Mesenchymal stem cell (in vitro differentiated cells and primary cell): Measurements from ENCODE around the gene SLC6A12.
A peak's percentile ranks its signal among the peaks of the same experiment; 100 is the strongest.

ENCODE experiments used
- DNase-seq: peaks from one replicate; pipeline ENCODE4 v3.0.0-alpha.2; 2013
- H2AFZ ChIP-seq: one replicate; pipeline ENCODE4 v1.6.1; 2013; ENCODE audit warnings: low read depth, mild to moderate bottlenecking, control low read depth, inconsistent platforms, low read length, moderate library complexity
- H2AK5ac ChIP-seq: 2 replicates; pipeline ENCODE4 v1.6.1; 2013; ENCODE audit warnings: low read length, moderate library complexity, mild to moderate bottlenecking, inconsistent platforms; ENCODE audit not compliant: severe bottlenecking
- H2BK120ac ChIP-seq: one replicate; pipeline ENCODE4 v1.6.1; 2013; ENCODE audit warnings: low read depth, mild to moderate bottlenecking, inconsistent platforms, low read length, moderate library complexity
- H2BK12ac ChIP-seq, 2 experiments: one replicate each; pipeline ENCODE4 v1.6.1; 2013; ENCODE audit warnings: inconsistent platforms in 2 of 2, low read length in 2 of 2, mild to moderate bottlenecking in 2 of 2, moderate library complexity in 2 of 2, control low read depth in 1 of 2
- H2BK15ac ChIP-seq: one replicate; pipeline ENCODE4 v1.6.1; 2013; ENCODE audit warnings: mild to moderate bottlenecking, low read depth, inconsistent platforms; ENCODE audit not compliant: poor library complexity, severe bottlenecking
- H2BK5ac ChIP-seq: 2 replicates; pipeline ENCODE4 v1.6.1; 2013; ENCODE audit warnings: low read depth, mild to moderate bottlenecking, low read length, control low read depth, inconsistent platforms; ENCODE audit not compliant: poor library complexity, severe bottlenecking
- H3K14ac ChIP-seq, 2 experiments: one replicate each; pipeline ENCODE4 v1.6.1; 2013; ENCODE audit warnings: inconsistent platforms in 2 of 2, low read length in 2 of 2, control low read depth in 1 of 2, mild to moderate bottlenecking in 1 of 2, moderate library complexity in 1 of 2
- H3K18ac ChIP-seq, 2 experiments: one replicate each; pipeline ENCODE4 v1.6.1; 2013; ENCODE audit warnings: inconsistent platforms in 2 of 2, low read length in 2 of 2, control low read depth in 1 of 2, low read depth in 1 of 2, mild to moderate bottlenecking in 1 of 2
- H3K23ac ChIP-seq, 2 experiments: one replicate each; pipeline ENCODE4 v1.6.1; 2013; ENCODE audit warnings: inconsistent platforms in 2 of 2, low read length in 2 of 2, mild to moderate bottlenecking in 2 of 2, moderate library complexity in 2 of 2, control low read depth in 1 of 2
- H3K27ac ChIP-seq: 2 replicates; pipeline ENCODE4 v1.5.1; 2013; ENCODE audit warnings: mild to moderate bottlenecking, moderate library complexity, low read length, control low read depth, inconsistent platforms; ENCODE audit not compliant: poor library complexity, severe bottlenecking
- H3K27me3 ChIP-seq, 2 experiments: 2 replicates each; pipeline versions ENCODE4 v1.6.1 to v1.7.0; 2013; ENCODE audit warnings: low read length in 2 of 2, mild to moderate bottlenecking in 2 of 2, moderate library complexity in 2 of 2, control low read depth in 1 of 2, inconsistent platforms in 1 of 2; ENCODE audit not compliant: control insufficient read depth in 1 of 2, insufficient read depth in 1 of 2
- H3K36me3 ChIP-seq, 2 experiments: 2 replicates each; pipeline versions ENCODE4 v1.6.1 to v1.7.0; 2013; ENCODE audit warnings: low read length in 2 of 2, control low read depth in 1 of 2, inconsistent platforms in 1 of 2, low read depth in 1 of 2, mild to moderate bottlenecking in 1 of 2; ENCODE audit not compliant: insufficient read depth in 2 of 2, control insufficient read depth in 1 of 2
- H3K4ac ChIP-seq, 2 experiments: one replicate each; pipeline ENCODE4 v1.6.1; 2013; ENCODE audit warnings: inconsistent platforms in 2 of 2, low read length in 2 of 2, mild to moderate bottlenecking in 2 of 2, moderate library complexity in 2 of 2, control low read depth in 1 of 2, low read depth in 1 of 2
- H3K4me1 ChIP-seq: 2 replicates; pipeline ENCODE4 v1.6.1; 2013; ENCODE audit warnings: low read depth, low read length, control low read depth; ENCODE audit not compliant: control insufficient read depth, insufficient read depth
- H3K4me2 ChIP-seq: 2 replicates; pipeline ENCODE4 v1.6.1; 2013; ENCODE audit warnings: low read length, mild to moderate bottlenecking, inconsistent platforms; ENCODE audit not compliant: poor library complexity, severe bottlenecking
- H3K4me3 ChIP-seq, 2 experiments: 2 replicates each; pipeline versions ENCODE4 v1.5.1 to v1.7.0; 2013; ENCODE audit warnings: low read length in 2 of 2, mild to moderate bottlenecking in 2 of 2, control low read depth in 1 of 2, low read depth in 1 of 2; ENCODE audit not compliant: insufficient read depth in 1 of 2
- H3K79me1 ChIP-seq: replicated peaks from 2 replicates; pipeline ENCODE4 v1.6.1; 2013; ENCODE audit warnings: mild to moderate bottlenecking, control low read depth, low read length, inconsistent platforms; ENCODE audit not compliant: poor library complexity, severe bottlenecking
- H3K9ac ChIP-seq: 2 replicates; pipeline ENCODE4 v1.7.0; 2013; ENCODE audit warnings: mild to moderate bottlenecking, low read length, moderate library complexity
- H3K9me3 ChIP-seq: 2 replicates; pipeline ENCODE4 v1.7.0; 2013; ENCODE audit warnings: mild to moderate bottlenecking, low read length; ENCODE audit not compliant: control insufficient read depth
- H4K8ac ChIP-seq: one replicate; pipeline ENCODE4 v1.6.1; 2013; ENCODE audit warnings: inconsistent platforms, mild to moderate bottlenecking, low read length, moderate library complexity
- H4K91ac ChIP-seq: one replicate; pipeline ENCODE4 v1.6.1; 2013; ENCODE audit warnings: mild to moderate bottlenecking, low read length, inconsistent platforms
- WGBS: methylation state at CpG from one replicate; pipeline ENCODE4 v1.1.7; 2013; ENCODE audit warnings: mixed read lengths; 5-methylcytosine and 5-hydroxymethylcytosine counted together

The SLC6A12 gene

GRCh38 chr12:176321-177181 is 37.4 kb downstream of the SLC6A12 start:
- Histone ChIP-seq H3K4me1 (peaks cover 84% of the 10 kb centered on the region), H3K23ac (no peak overlapping the region), H2AFZ (no peak overlapping the region), H3K9me3 (no peaks in the 10 kb centered on the region), H3K4me2 (no peak overlapping the region), H3K14ac (peak overlapping the region in 1 of 2 experiments; percentile 5), H3K27ac (no peak overlapping the region), H3K79me1 (peaks cover 2% of the 10 kb centered on the region), H3K4ac (no peak overlapping the region), H3K18ac (no peak overlapping the region), H4K8ac (no peak overlapping the region), H2BK120ac (no peak overlapping the region), H2AK5ac (no peak overlapping the region), H2BK5ac (no peak overlapping the region), H3K4me3 (no peak overlapping the region), H2BK15ac (peak overlapping the region; percentile 18), H3K9ac (no peak overlapping the region), H4K91ac (no peak overlapping the region), H3K27me3 (peaks cover 0 to 25% of the 10 kb centered on the region in 2 experiments), H2BK12ac (peak overlapping the region in 1 of 2 experiments; percentile 23), H3K36me3 (peaks cover 0 to 3% of the 10 kb centered on the region in 2 experiments)
- 61% methylated on average over 15 of the region's 16 CpGs for WGBS
- DNase-seq: peak; percentile 63

- Histone ChIP-seq H3K36me3 (peaks cover 0 to 3% of the 10 kb centered on the region in 2 experiments), H3K14ac (no peak overlapping the region), H4K8ac (no peak overlapping the region), H3K79me1 (peaks cover 2% of the 10 kb centered on the region), H2BK12ac (no peak overlapping the region), H3K18ac (no peak overlapping the region), H3K27ac (no peak overlapping the region), H3K4ac (no peak overlapping the region), H2BK120ac (no peak overlapping the region), H3K9me3 (no peaks in the 10 kb centered on the region), H3K27me3 (peaks cover 0 to 31% of the 10 kb centered on the region in 2 experiments), H2AK5ac (no peak overlapping the region), H4K91ac (no peak overlapping the region), H2BK15ac (no peak overlapping the region), H3K9ac (no peak overlapping the region), H3K4me3 (no peak overlapping the region), H2BK5ac (no peak overlapping the region), H3K4me1 (peaks cover 88% of the 10 kb centered on the region), H3K4me2 (no peak overlapping the region), H2AFZ (no peak overlapping the region), H3K23ac (no peak overlapping the region)
- 94% methylated on average over 16 of the region's 16 CpGs for WGBS
- no peak for DNase-seq
Observed at GRCh38 chr12:175759-176158, 38.2 kb downstream of the SLC6A12 start.

- Histone ChIP-seq H3K14ac (no peak overlapping the region), H2BK12ac (no peak overlapping the region), H4K91ac (no peak overlapping the region), H2BK120ac (no peak overlapping the region), H3K23ac (no peak overlapping the region), H3K4me1 (peaks cover 89% of the 10 kb centered on the region), H3K4me2 (no peak overlapping the region), H3K9me3 (no peaks in the 10 kb centered on the region), H2BK15ac (no peak overlapping the region), H2AFZ (no peak overlapping the region), H3K36me3 (peaks cover 0 to 3% of the 10 kb centered on the region in 2 experiments), H3K79me1 (peaks cover 2% of the 10 kb centered on the region), H3K4me3 (no peak overlapping the region), H4K8ac (no peak overlapping the region), H2BK5ac (no peak overlapping the region), H3K27me3 (peaks cover 0 to 31% of the 10 kb centered on the region in 2 experiments), H3K4ac (no peak overlapping the region), H3K9ac (no peak overlapping the region), H2AK5ac (no peak overlapping the region), H3K27ac (no peak overlapping the region), H3K18ac (no peak overlapping the region)
- WGBS: 74% methylated on average over 9 of the region's 10 CpGs
- DNase-seq: no peak
Observed at GRCh38 chr12:175250-175649, 38.7 kb downstream of the SLC6A12 start.

GRCh38 chr12:174596-174995 is 39.4 kb downstream of the SLC6A12 start:
- Histone ChIP-seq H3K4me1 (peaks cover 90% of the 10 kb centered on the region), H3K4me2 (no peak overlapping the region), H2BK12ac (no peak overlapping the region), H3K27me3 (peaks cover 0 to 34% of the 10 kb centered on the region in 2 experiments), H3K79me1 (peaks cover 2% of the 10 kb centered on the region), H3K4ac (no peak overlapping the region), H3K9ac (no peak overlapping the region), H4K8ac (no peak overlapping the region), H3K36me3 (peaks cover 0 to 3% of the 10 kb centered on the region in 2 experiments), H2AK5ac (no peak overlapping the region), H3K4me3 (no peak overlapping the region), H3K27ac (no peak overlapping the region), H3K18ac (no peak overlapping the region), H2BK15ac (no peak overlapping the region), H3K14ac (no peak overlapping the region), H2AFZ (no peak overlapping the region), H3K23ac (no peak overlapping the region), H2BK5ac (no peak overlapping the region), H2BK120ac (no peak overlapping the region), H4K91ac (no peak overlapping the region), H3K9me3 (no peaks in the 10 kb centered on the region)
- 85% methylated on average over 22 of the region's 23 CpGs for WGBS
- no peak for DNase-seq
